ENCODE data around the gene PIP5K1C. TPM values are rescaled to one million over a fixed set of nuclear protein-coding genes. Genes with fewer than 3 reads are reported as not detected.

The PIP5K1C gene
- polyA plus RNA-seq, 2 of the 4 experiments (the other 2 are of a cell fraction): 2.6 to 9.3 TPM

DNA sequence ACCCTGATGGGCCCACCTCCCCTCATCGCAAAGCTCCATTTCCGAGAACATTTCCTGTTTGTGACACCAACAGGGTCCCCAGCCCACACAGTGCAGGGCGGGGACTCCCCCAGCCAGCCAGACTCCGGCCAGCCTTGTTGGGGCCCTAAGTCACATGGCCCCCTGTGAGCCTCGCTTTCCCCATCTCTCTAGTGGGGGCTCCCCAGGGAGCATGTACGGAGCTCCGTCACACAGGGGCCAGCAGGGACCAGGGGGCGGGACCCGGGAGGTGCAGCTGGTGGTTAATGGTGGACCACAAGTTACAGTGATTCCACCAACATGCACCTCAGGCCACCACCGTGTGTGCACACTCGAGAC lies 95.3 kb downstream of the PIP5K1C start (continued):
- TF ChIP-seq, protein P1, sequence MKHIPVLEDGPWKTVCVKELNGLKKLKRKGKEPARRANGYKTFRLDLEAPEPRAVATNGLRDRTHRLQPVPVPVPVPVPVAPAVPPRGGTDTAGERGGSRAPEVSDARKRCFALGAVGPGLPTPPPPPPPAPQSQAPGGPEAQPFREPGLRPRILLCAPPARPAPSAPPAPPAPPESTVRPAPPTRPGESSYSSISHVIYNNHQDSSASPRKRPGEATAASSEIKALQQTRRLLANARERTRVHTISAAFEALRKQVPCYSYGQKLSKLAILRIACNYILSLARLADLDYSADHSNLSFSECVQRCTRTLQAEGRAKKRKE (CRISPR knock-in tag; IDR thresholded peaks at IDR 0.05; ENCODE audit: low read depth): no peak
- no peak for TF ChIP-seq MYC (IDR thresholded peaks at IDR 0.05; ENCODE audit: borderline replicate concordance, low read length)
- TF ChIP-seq NR3C1 (IDR thresholded peaks at IDR 0.05): no peak
- TF ChIP-seq FOXS1 (CRISPR knock-in tag; IDR thresholded peaks at IDR 0.05): no peak
- TF ChIP-seq NPAS2 (CRISPR knock-in tag; IDR thresholded peaks at IDR 0.05; ENCODE audit: borderline replicate concordance): no peak
- TF ChIP-seq KDM1A (IDR thresholded peaks at IDR 0.05; ENCODE audit: low read depth): no peak
- TF ChIP-seq ZNF302 (CRISPR knock-in tag; IDR thresholded peaks at IDR 0.05): no peak
- TF ChIP-seq CEBPB (IDR thresholded peaks at IDR 0.05): no peak

DNA sequence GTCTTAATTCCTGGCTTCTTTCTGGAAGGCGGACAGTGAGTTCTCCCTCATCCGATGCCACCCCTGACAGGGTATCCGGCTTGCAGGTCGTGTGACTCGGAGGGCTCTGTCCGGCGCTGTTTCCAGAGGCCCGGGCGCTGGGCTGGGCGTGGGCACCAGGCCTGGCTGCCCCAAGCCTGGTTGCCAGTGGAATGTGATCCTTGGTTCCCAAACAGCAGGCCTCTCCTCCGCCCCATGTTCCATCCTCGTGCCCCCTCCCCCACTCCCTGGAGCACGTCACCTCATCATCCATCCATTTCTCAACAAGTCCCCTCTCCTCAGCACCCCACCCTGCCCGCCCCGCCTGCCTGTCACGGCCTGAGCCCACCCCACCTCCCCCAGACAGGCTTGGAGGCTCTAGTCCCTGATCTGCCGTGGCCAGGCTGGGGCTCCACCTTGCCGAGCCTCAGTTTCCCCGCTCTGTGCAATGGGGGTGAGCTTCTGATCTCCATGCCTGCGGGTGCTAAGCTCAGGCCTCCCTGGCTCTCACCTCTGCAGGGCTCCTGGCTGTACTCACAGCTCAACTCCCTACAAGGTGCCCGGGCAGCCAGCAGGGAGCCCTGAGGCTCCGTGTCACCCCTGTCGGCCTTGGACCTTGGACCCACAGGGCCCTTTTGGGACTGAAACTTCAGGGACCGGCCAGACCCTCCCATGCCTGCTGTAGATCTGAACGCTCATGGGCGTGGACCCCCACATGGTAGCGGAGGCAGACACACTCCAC lies 95.9 kb downstream of the PIP5K1C start:
- DNase-seq (ENCODE audit: low read depth in 1 of 2, low spot score in 1 of 2): no peak
- FAIRE-seq: no peak
- POLR2A ChIA-PET: no interaction called here
- Histone ChIP-seq H3K27ac (no peak overlapping the region), H3K9me3 (no peaks in the 10 kb centered on the region), H3K4me1 (peaks cover 19% of the 10 kb centered on the region), H3K4me2 (no peak overlapping the region), H3K4me3 (no peak overlapping the region)
- TF ChIP-seq POLR2A (IDR thresholded peaks at IDR 0.05; ENCODE audit: low read length) (no peak), NR3C1 (IDR thresholded peaks at IDR 0.05) (no peak), CHD4 (IDR thresholded peaks at IDR 0.05; ENCODE audit: borderline replicate concordance) (no peak), NPAS2 (CRISPR knock-in tag; IDR thresholded peaks at IDR 0.05; ENCODE audit: borderline replicate concordance) (no peak), CHD2 (IDR thresholded peaks at IDR 0.05; ENCODE audit: low read length, partially characterized antibody) (no peak), HEYL (CRISPR knock-in tag; IDR thresholded peaks at IDR 0.05) (no peak), GATA3 (IDR thresholded peaks at IDR 0.05; ENCODE audit: borderline replicate concordance) (no peak), RAD21 (conservative IDR thresholded peaks at IDR 0.05 in 1 of 2, IDR thresholded peaks at IDR 0.05 in 1 of 2) (no peak), EHF (CRISPR knock-in tag; IDR thresholded peaks at IDR 0.05) (no peak), HOXB5 (CRISPR knock-in tag; IDR thresholded peaks at IDR 0.05) (no peak)
- TF ChIP-seq, protein P2, sequence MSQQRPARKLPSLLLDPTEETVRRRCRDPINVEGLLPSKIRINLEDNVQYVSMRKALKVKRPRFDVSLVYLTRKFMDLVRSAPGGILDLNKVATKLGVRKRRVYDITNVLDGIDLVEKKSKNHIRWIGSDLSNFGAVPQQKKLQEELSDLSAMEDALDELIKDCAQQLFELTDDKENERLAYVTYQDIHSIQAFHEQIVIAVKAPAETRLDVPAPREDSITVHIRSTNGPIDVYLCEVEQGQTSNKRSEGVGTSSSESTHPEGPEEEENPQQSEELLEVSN (IDR thresholded peaks at IDR 0.05; ENCODE audit: borderline replicate concordance, low read depth): no peak
- TF ChIP-seq, protein P3, sequence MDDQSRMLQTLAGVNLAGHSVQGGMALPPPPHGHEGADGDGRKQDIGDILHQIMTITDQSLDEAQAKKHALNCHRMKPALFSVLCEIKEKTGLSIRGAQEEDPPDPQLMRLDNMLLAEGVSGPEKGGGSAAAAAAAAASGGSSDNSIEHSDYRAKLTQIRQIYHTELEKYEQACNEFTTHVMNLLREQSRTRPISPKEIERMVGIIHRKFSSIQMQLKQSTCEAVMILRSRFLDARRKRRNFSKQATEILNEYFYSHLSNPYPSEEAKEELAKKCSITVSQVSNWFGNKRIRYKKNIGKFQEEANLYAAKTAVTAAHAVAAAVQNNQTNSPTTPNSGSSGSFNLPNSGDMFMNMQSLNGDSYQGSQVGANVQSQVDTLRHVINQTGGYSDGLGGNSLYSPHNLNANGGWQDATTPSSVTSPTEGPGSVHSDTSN (IDR thresholded peaks at IDR 0.05): no peak
- TF ChIP-seq, protein P1 (CRISPR knock-in tag; IDR thresholded peaks at IDR 0.05; ENCODE audit: low read depth): no peak
- TF ChIP-seq, protein P4, sequence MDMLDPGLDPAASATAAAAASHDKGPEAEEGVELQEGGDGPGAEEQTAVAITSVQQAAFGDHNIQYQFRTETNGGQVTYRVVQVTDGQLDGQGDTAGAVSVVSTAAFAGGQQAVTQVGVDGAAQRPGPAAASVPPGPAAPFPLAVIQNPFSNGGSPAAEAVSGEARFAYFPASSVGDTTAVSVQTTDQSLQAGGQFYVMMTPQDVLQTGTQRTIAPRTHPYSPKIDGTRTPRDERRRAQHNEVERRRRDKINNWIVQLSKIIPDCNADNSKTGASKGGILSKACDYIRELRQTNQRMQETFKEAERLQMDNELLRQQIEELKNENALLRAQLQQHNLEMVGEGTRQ (IDR thresholded peaks at IDR 0.05): no peak
- CTCF ChIA-PET: interaction anchor here (1.3 to 1.7 kb wide), 2 partner anchors 13 to 19 kb away, joined by 3 to 4 read pairs; partner anchors contain the start of gene GIPC3
- WGBS (ENCODE audit: missing lambda C conversion rate): 94% methylated on average over 10 of the region's 27 CpGs
- ATAC-seq: no peak

All from A549 (cell line).